IPS-18a (cell line): ENCODE data around the gene ERMAP.
A peak's percentile ranks its signal among the peaks of the same experiment; 100 is the strongest.

Experiments used
- H3K27ac ChIP-seq: one replicate; pipeline ENCODE4 v1.5.1; 2013; ENCODE audit warnings: low read length
- H3K27me3 ChIP-seq: one replicate; pipeline ENCODE4 v1.6.1; 2013; ENCODE audit warnings: mild to moderate bottlenecking, low read length; ENCODE audit not compliant: control insufficient read depth, insufficient read depth
- H3K36me3 ChIP-seq: one replicate; pipeline ENCODE4 v1.6.1; 2013; ENCODE audit warnings: low read depth, low read length; ENCODE audit not compliant: control insufficient read depth
- H3K4me1 ChIP-seq: one replicate; pipeline ENCODE4 v1.6.1; 2013; ENCODE audit warnings: low read depth, low read length; ENCODE audit not compliant: control insufficient read depth
- H3K4me3 ChIP-seq: one replicate; pipeline ENCODE4 v1.5.1; 2013; ENCODE audit warnings: low read length
- H3K9ac ChIP-seq: one replicate; pipeline ENCODE4 v1.6.1; 2013; ENCODE audit warnings: mild to moderate bottlenecking, low read length, moderate library complexity
- H3K9me3 ChIP-seq: one replicate; pipeline ENCODE4 v1.6.1; 2013; ENCODE audit warnings: low read depth, low read length; ENCODE audit not compliant: control insufficient read depth

Gene ERMAP

DNA sequence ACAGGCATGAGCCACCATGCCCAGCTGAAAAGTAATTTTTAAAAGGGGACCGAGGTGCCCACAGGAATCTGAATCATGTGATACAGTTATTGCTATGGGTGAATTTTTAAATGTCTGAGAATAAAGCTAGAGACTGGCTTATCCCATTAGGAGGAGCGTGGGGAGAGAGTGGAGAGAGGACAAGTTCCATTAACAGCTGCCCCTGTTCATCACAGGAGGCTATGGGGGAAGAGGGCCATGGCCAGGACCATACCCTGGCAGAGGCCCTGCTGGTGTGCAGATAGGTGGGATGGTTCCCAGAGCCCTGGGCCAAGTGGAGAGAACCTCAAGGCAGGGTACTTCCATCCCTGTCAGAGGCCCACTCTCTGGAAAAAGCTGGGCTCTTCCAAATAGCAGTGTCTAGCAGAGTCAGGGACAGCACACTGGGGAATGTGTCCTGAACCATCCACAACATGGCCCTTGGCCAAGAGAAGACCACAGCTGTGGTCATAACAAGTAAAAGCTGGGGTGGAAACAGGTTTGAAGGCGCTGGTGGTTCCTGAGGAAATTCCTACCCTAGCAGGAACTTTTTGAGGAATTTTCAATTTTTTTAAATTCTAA lies 15.8 kb downstream of the ERMAP start:
- Histone ChIP-seq H3K9ac (no peak overlapping the region), H3K27me3 (no peaks in the 10 kb centered on the region), H3K27ac (no peak overlapping the region), H3K4me3 (no peak overlapping the region), H3K9me3 (no peaks in the 10 kb centered on the region), H3K4me1 (no peaks in the 10 kb centered on the region), H3K36me3 (no peaks in the 10 kb centered on the region)

DNA sequence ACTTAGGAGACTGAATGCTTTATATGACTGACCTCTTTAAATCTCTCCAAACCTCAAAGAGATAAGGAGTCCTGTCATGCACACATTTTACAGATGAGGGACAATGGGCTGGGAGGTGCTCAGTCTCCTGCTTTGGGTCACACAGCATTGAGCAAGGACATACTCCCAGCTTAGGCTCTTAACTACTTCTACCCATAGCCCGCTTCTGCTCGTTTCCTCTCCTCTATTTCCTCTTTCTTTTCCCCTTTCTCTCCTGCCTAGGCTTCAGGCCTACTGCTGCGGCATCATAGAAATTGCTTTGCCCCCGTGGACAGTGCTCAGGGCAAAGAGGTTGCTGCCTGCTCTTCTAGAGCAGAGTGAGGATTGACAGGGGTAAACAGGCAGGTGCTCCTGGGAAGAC lies 17.1 kb downstream of the ERMAP start:
- Histone ChIP-seq H3K27me3 (no peaks in the 10 kb centered on the region), H3K27ac (no peak overlapping the region), H3K9me3 (no peaks in the 10 kb centered on the region), H3K4me3 (no peak overlapping the region), H3K9ac (no peak overlapping the region), H3K36me3 (no peaks in the 10 kb centered on the region), H3K4me1 (no peaks in the 10 kb centered on the region)

DNA sequence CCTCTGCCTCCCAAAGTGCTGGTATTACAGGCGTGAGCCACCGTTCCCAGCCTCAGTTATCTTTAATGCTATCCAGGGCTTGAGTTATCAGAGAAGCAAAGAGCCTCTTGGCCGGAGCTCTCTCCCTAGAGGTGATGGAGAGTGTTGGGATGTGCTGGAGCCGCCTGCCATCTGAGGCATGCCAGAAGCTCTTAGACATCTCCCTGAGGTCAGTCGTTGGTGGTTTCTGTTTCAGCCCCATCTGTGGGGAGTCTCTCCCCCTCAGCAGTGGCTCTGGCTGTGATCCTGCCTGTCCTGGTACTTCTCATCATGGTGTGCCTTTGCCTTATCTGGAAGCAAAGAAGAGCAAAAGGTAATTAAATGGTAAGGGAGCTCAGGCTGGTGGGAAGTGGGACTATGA lies 17.9 kb downstream of the ERMAP start:
- Histone ChIP-seq H3K4me3 (no peak overlapping the region), H3K9ac (no peak overlapping the region), H3K9me3 (no peaks in the 10 kb centered on the region), H3K4me1 (no peaks in the 10 kb centered on the region), H3K27ac (no peak overlapping the region), H3K36me3 (no peaks in the 10 kb centered on the region), H3K27me3 (no peaks in the 10 kb centered on the region)

DNA sequence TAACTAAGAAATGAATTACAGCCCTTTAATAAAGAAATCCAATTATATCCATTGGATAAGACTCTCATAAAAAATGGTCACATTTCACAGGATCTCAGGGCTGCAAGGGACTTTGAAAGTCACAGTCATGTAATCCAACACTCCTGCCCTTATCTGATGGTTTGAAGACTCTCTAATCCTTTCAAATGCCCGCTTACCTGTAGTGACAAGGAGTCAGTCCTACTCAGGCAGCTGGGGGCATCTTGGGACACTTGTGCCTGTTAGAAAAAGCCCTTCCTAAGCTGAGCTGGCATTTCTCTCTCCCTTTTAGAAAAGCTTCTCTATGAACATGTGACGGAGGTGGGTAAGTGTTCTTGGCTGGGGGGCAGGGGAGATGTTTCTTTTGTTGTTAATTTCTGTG lies 18.5 kb downstream of the ERMAP start:
- Histone ChIP-seq H3K9me3 (no peaks in the 10 kb centered on the region), H3K27ac (no peak overlapping the region), H3K4me3 (no peak overlapping the region), H3K36me3 (no peaks in the 10 kb centered on the region), H3K9ac (no peak overlapping the region), H3K4me1 (no peaks in the 10 kb centered on the region), H3K27me3 (no peaks in the 10 kb centered on the region)

DNA sequence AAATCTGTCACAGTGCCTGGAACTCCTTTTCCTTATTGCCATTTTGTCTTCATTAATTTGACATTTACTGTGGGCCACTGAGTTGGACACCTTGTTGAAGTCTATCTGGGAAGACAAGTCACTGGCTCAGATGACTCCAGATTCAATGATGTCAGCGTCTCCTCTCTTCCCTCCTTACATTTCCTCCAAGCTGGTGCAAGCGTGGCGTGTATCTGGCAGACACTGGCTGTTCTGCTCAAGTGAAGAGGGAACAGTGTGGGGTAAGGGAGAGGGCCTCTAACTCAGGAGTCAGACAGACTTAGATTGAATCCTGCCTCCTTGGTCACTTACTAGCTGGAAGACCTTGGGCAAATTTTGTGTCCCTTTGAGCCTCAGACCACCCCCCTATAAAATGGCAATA lies 20.8 kb downstream of the ERMAP start:
- Histone ChIP-seq H3K36me3 (no peaks in the 10 kb centered on the region), H3K27ac (no peak overlapping the region), H3K4me1 (no peaks in the 10 kb centered on the region), H3K9me3 (no peaks in the 10 kb centered on the region), H3K27me3 (no peaks in the 10 kb centered on the region), H3K9ac (no peak overlapping the region), H3K4me3 (no peak overlapping the region)

DNA sequence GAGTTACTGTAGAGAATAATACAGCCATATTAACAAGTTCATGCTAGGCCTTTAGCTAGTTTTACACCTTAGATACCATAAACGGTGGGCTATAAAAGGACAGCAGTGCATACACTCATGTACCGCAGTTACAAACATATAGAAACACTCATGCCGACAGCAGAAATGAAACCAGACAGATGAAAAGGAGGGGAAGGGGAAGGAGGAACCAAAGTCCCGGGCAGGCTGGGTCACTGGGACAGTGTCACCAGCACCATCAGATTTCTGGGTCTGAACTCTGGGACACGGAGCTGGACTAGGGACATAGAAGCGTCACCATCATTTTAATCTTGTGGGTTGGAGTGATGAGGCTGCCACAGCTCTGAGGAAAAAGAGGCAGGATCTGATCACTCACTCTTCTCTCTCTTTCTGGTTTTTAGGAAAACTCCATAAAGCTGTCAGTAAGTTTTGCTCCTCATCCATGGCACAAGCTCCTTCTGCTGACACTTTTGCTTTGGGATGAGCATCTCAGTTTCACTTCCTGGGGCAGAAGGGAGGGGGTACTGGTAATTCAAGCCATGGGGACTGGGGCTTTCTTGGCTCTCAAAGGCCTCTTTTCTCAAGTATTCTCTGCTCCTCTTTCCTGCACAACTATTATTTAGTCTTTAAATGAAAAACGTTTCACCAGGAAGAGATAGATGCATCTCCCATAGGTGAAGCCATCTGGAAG lies 21.7 kb downstream of the ERMAP start:
- H3K4me3 ChIP-seq, result no peak overlapping the region
- H3K36me3 ChIP-seq, result no peaks in the 10 kb centered on the region
- H3K9me3 ChIP-seq, result no peaks in the 10 kb centered on the region
- no peak overlapping the region for H3K9ac ChIP-seq
- H3K27me3 ChIP-seq, result no peaks in the 10 kb centered on the region
- no peaks in the 10 kb centered on the region for H3K4me1 ChIP-seq
- H3K27ac ChIP-seq, result no peak overlapping the region

DNA sequence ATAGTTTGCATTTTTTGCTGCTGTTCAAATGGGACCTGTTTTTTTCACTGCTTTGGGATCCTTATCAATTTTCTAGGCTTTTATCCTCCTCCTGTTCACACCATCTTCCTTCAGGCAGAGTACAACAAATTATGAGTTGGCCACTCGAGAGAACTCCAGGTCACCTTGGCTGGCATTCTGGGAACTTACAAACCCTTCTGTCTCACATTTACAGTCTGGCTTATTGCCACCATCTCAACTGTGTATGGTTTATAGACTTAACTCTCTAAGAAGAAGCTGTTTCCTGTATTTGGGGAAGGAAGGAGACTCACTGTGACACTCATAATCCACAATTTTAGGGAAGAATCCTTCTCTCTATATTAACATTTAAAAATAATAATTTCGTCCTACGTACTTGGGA lies 24.1 kb downstream of the ERMAP start:
- H3K9ac ChIP-seq, result no peak overlapping the region
- H3K4me3 ChIP-seq, result no peak overlapping the region
- no peaks in the 10 kb centered on the region for H3K27me3 ChIP-seq
- no peaks in the 10 kb centered on the region for H3K9me3 ChIP-seq
- H3K36me3 ChIP-seq, result no peaks in the 10 kb centered on the region
- no peak overlapping the region for H3K27ac ChIP-seq
- H3K4me1 ChIP-seq, result no peaks in the 10 kb centered on the region

DNA sequence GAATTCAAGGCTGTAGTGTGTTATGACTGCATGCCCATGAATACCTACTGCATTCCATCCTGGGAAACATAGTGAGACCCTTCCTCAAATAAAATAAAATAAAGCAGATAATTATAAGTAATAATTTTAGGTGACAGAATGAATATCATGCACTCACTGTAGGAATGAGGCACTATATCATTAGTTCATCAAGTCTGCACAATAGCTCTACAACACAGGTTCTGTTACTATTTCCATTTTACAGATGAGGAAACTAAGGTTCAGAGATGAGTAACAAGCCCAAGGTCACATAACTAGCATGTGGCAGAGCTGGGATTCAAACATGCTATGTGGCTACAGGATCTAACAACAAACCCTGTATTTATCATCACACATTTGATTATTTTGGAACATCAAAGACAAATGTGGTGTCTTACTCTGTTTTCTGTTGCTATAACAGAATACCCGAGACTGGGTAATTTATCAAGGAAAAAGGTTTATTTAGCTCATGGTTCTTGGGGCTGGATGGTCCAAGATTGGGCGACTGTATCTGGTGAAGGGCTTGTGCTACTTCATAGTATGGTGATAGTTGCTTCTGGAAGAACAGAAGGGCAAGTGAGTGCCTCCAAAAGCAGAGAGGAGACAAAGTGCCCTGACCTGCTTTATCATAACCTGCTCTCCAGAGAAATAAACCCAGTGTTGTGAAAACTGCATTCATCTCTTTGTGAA lies 24.7 kb downstream of the ERMAP start:
- H3K4me1 ChIP-seq, result no peaks in the 10 kb centered on the region
- H3K9ac ChIP-seq, result no peak overlapping the region
- H3K27me3 ChIP-seq, result no peaks in the 10 kb centered on the region

DNA sequence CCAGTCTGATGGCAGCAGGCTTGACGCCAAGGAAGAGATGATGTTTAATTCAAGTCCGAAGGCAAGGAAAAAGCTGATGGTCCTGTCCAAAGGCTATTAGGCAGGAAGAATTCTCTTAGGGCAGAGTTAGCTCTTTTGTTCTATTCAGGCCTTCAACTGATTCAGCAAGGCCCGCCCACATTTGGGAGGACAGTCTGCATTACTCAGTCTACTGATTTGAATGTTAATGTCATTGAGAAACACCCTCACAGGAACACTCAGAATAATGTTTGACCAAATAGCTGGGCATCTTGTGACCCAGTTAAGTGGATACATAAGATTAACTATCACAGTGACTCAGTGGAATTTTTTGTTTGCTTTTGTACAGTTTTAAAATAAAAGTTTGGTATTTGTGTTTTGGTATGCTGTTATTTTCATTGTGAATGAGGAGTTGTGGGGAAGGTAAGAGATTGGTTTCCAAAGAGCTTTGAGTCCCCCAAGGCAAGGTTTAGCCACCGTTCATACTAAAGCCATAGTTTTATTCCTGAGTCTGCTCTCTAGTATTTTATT lies 27.7 kb downstream of the ERMAP start:
- Histone ChIP-seq H3K27me3 (no peaks in the 10 kb centered on the region), H3K4me3 (no peak overlapping the region), H3K9ac (no peak overlapping the region), H3K4me1 (peaks cover 12% of the 10 kb centered on the region), H3K36me3 (peaks cover under 1% of the 10 kb centered on the region), H3K27ac (no peak overlapping the region), H3K9me3 (no peaks in the 10 kb centered on the region)

More for the DNA sequence above, 24.7 kb downstream of the ERMAP start:
- Histone ChIP-seq H3K36me3 (no peaks in the 10 kb centered on the region), H3K9me3 (no peaks in the 10 kb centered on the region), H3K27ac (no peak overlapping the region), H3K4me3 (no peak overlapping the region)

DNA sequence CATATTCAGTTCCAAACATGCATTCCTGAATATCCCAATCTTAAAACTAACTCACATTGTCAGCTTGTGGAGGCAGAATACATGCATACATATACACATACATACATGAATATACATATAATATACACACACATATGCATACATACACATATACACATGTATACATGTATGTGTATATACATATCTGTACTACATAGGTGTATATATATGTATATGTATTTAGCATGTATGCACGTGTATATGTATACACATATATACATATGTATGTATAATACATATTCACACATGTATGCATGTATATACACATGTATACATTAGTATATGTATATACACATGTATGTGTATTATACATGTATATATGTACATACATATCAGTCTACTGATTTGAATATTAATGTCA lies 28.3 kb downstream of the ERMAP start:
- H3K4me3 ChIP-seq, result peak overlapping the region; percentile 68

DNA sequence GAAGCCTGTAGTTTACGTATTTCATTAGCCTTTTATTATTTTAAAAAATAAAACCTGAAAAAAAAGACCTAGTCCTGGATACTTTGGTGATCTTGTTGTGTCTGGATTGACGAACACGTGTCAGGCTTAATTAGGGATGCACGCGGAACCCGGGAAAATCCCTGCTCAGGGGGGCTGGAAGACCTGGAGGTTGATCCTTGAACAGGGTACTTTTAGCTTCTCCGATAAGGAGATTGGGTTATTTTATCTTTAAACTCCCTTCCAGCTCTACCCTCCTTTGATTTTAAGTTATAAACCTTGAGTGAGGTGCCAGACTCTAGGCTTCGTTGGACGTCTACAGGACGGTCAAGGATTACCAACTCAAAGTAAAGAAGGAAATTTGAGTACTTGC lies 28.9 kb downstream of the ERMAP start:
- Histone ChIP-seq H3K36me3 (peaks cover 11% of the 10 kb centered on the region), H3K27me3 (no peaks in the 10 kb centered on the region), H3K27ac (no peak overlapping the region), H3K4me3 (peak overlapping the region; percentile 68), H3K4me1 (peaks cover 12% of the 10 kb centered on the region), H3K9me3 (no peaks in the 10 kb centered on the region), H3K9ac (peak overlapping the region; percentile 48)

More for the DNA sequence above, 28.3 kb downstream of the ERMAP start:
- no peak overlapping the region for H3K9ac ChIP-seq
- H3K9me3 ChIP-seq, result no peaks in the 10 kb centered on the region
- peaks cover 4% of the 10 kb centered on the region for H3K36me3 ChIP-seq
- H3K27ac ChIP-seq, result no peak overlapping the region
- H3K27me3 ChIP-seq, result no peaks in the 10 kb centered on the region
- H3K4me1 ChIP-seq, result peaks cover 12% of the 10 kb centered on the region
